ENCODE measurements around the gene TRHDE. TPM values are rescaled to one million over a fixed set of nuclear protein-coding genes. Genes with fewer than 3 reads are reported as not detected.

The TRHDE gene
- total RNA-seq, 1 donor from 2014 or later, result 34.9 TPM

GRCh38 chr12:72433298-72433697 lies 161.1 kb downstream of the TRHDE start:
- Histone ChIP-seq H3K9me3 (no peaks in the 10 kb centered on the region), H3K4me3 (no peak overlapping the region), H3K4me1 (no peaks in the 10 kb centered on the region), H3K36me3 (no peaks in the 10 kb centered on the region), H3K27me3 (no peaks in the 10 kb centered on the region), H3K27ac (no peak overlapping the region)
- intact Hi-C loops (cut with DNase I), result no loop called here
- TF ChIP-seq POLR2A (IDR thresholded peaks at IDR 0.05) (no peak), POLR2AphosphoS5 (IDR thresholded peaks at IDR 0.05; ENCODE audit: insufficient read depth in 1 of 2, low read depth in 1 of 2) (no peak), CTCF (IDR thresholded peaks at IDR 0.05) (no peak)
- no peak for DNase-seq (ENCODE audit: extremely low spot score in 2 of 2)

GRCh38 chr12:72434999-72435398 lies 162.8 kb downstream of the TRHDE start:
- no peak overlapping the region for H3K4me3 ChIP-seq
- no peak overlapping the region for H3K27ac ChIP-seq
- no peaks in the 10 kb centered on the region for H3K27me3 ChIP-seq
- TF ChIP-seq POLR2A (IDR thresholded peaks at IDR 0.05), result no peak
- TF ChIP-seq POLR2AphosphoS5 (IDR thresholded peaks at IDR 0.05; ENCODE audit: insufficient read depth in 1 of 2, low read depth in 1 of 2), result no peak
- no peak for TF ChIP-seq CTCF (IDR thresholded peaks at IDR 0.05)
- DNase-seq (ENCODE audit: extremely low spot score in 2 of 2), result no peak
- no peaks in the 10 kb centered on the region for H3K9me3 ChIP-seq
- intact Hi-C loops (cut with DNase I), result no loop called here
- H3K36me3 ChIP-seq, result no peaks in the 10 kb centered on the region
- no peaks in the 10 kb centered on the region for H3K4me1 ChIP-seq

GRCh38 chr12:72442217-72442616 lies 170.0 kb downstream of the TRHDE start:
- Histone ChIP-seq H3K9me3 (no peaks in the 10 kb centered on the region), H3K27ac (no peak overlapping the region), H3K4me1 (no peaks in the 10 kb centered on the region), H3K36me3 (no peaks in the 10 kb centered on the region), H3K27me3 (no peaks in the 10 kb centered on the region), H3K4me3 (no peak overlapping the region)
- no peak for TF ChIP-seq CTCF (IDR thresholded peaks at IDR 0.05)
- TF ChIP-seq POLR2A (IDR thresholded peaks at IDR 0.05), result no peak
- no peak for TF ChIP-seq POLR2AphosphoS5 (IDR thresholded peaks at IDR 0.05; ENCODE audit: insufficient read depth in 1 of 2, low read depth in 1 of 2)
- intact Hi-C loops (cut with DNase I), result no loop called here
- no peak for DNase-seq (ENCODE audit: extremely low spot score in 2 of 2)

GRCh38 chr12:72444125-72444524 lies 172.0 kb downstream of the TRHDE start:
- H3K9me3 ChIP-seq, result no peaks in the 10 kb centered on the region
- no peak overlapping the region for H3K27ac ChIP-seq
- H3K36me3 ChIP-seq, result no peaks in the 10 kb centered on the region
- no peaks in the 10 kb centered on the region for H3K4me1 ChIP-seq
- H3K27me3 ChIP-seq, result no peaks in the 10 kb centered on the region
- TF ChIP-seq POLR2AphosphoS5 (IDR thresholded peaks at IDR 0.05; ENCODE audit: insufficient read depth in 1 of 2, low read depth in 1 of 2), result no peak
- no peak for TF ChIP-seq CTCF (IDR thresholded peaks at IDR 0.05)
- DNase-seq (ENCODE audit: extremely low spot score in 2 of 2), result no peak
- intact Hi-C loops (cut with DNase I), result no loop called here
- H3K4me3 ChIP-seq, result no peak overlapping the region

- no peaks in the 10 kb centered on the region for H3K9me3 ChIP-seq
- no peaks in the 10 kb centered on the region for H3K36me3 ChIP-seq
- intact Hi-C loops (cut with DNase I), result no loop called here
- H3K27me3 ChIP-seq, result no peaks in the 10 kb centered on the region
- no peaks in the 10 kb centered on the region for H3K4me1 ChIP-seq
- no peak overlapping the region for H3K4me3 ChIP-seq
- no peak for DNase-seq (ENCODE audit: extremely low spot score in 2 of 2)
- TF ChIP-seq CTCF (IDR thresholded peaks at IDR 0.05) (no peak), POLR2AphosphoS5 (IDR thresholded peaks at IDR 0.05; ENCODE audit: insufficient read depth in 1 of 2, low read depth in 1 of 2) (no peak), POLR2A (IDR thresholded peaks at IDR 0.05) (no peak)
- H3K27ac ChIP-seq, result no peak overlapping the region
These were observed 172.4 kb downstream of the TRHDE start for GRCh38 chr12:72444566-72444965.

Data from vagina (tissue), 2 donors.